ENCODE results near the gene GLB1L2. TPM values are rescaled to one million over a fixed set of nuclear protein-coding genes. Genes with fewer than 3 reads are reported as not detected.

The GLB1L2 gene
- total and polyA plus RNA-seq, 8 donors = 4.2 to 10.1 (median 6.9) TPM

GRCh38 chr11:134404575-134405341 is 73.0 kb downstream of the GLB1L2 start:
- Histone ChIP-seq H3K4me3 (no peak overlapping the region), H3K36me3 (no peaks in the 10 kb centered on the region), H3K27me3 (no peaks in the 10 kb centered on the region), H3K27ac (no peak overlapping the region), H3K9me3 (no peaks in the 10 kb centered on the region), H3K4me1 (no peaks in the 10 kb centered on the region)
- no peak for TF ChIP-seq CTCF (IDR thresholded peaks at IDR 0.05)
- FAIRE-seq = no peak
- WGBS, 2 donors = 72 to 79% methylated on average over 30 of the region's 30 CpGs
- DNase-seq = peak in 1 of 6 donors; percentile 30
- intact Hi-C loops (cut with DNase I) = no loop called here
- no peak for ATAC-seq

- no peak overlapping the region for H3K4me3 ChIP-seq
- no peak for ATAC-seq
- no peaks in the 10 kb centered on the region for H3K9me3 ChIP-seq
- H3K27ac ChIP-seq = no peak overlapping the region
- 58 to 60% methylated on average over 8 of the region's 8 CpGs for WGBS, 2 donors
- intact Hi-C loops (cut with DNase I) = no loop called here
- no peaks in the 10 kb centered on the region for H3K36me3 ChIP-seq
- TF ChIP-seq CTCF (IDR thresholded peaks at IDR 0.05) = no peak
- no peaks in the 10 kb centered on the region for H3K27me3 ChIP-seq
- no peak for DNase-seq
- H3K4me1 ChIP-seq = no peaks in the 10 kb centered on the region
- FAIRE-seq = no peak
Observed at GRCh38 chr11:134405436-134405835, 73.6 kb downstream of the GLB1L2 start.

- WGBS, 2 donors = 54 to 73% methylated on average over 9 of the region's 9 CpGs
- Histone ChIP-seq H3K4me1 (no peaks in the 10 kb centered on the region), H3K27me3 (peaks cover 0 to 3% (median 0%) of the 10 kb centered on the region in 4 donors), H3K27ac (no peak overlapping the region), H3K4me3 (no peak overlapping the region), H3K36me3 (no peaks in the 10 kb centered on the region), H3K9me3 (no peaks in the 10 kb centered on the region)
- no peak for ATAC-seq
- no peak for TF ChIP-seq CTCF (IDR thresholded peaks at IDR 0.05)
- FAIRE-seq = no peak
- intact Hi-C loops (cut with DNase I) = no loop called here
- peak in 1 of 6 donors; percentile 70 for DNase-seq
Observed at GRCh38 chr11:134405841-134406240, 74.1 kb downstream of the GLB1L2 start.

- H3K27ac ChIP-seq = no peak overlapping the region
- DNase-seq = no peak
- no peak for TF ChIP-seq CTCF (IDR thresholded peaks at IDR 0.05)
- H3K27me3 ChIP-seq = peaks cover 0 to 4% (median 0%) of the 10 kb centered on the region in 4 donors
- WGBS, 2 donors = 42 to 62% methylated on average over 11 of the region's 11 CpGs
- intact Hi-C loops (cut with DNase I) = no loop called here
- no peaks in the 10 kb centered on the region for H3K36me3 ChIP-seq
- H3K9me3 ChIP-seq = no peaks in the 10 kb centered on the region
- H3K4me3 ChIP-seq = no peak overlapping the region
- ATAC-seq = no peak
- no peaks in the 10 kb centered on the region for H3K4me1 ChIP-seq
- FAIRE-seq = no peak
Observed at GRCh38 chr11:134406264-134407185, 74.7 kb downstream of the GLB1L2 start.

Measured in pancreas (tissue), 10 donors.